MM.1S (cell line): ENCODE measurements around the gene SMYD2.

Experiments used
- EZH2 ChIP-seq: fragments of 300-600 bp; sonication (generic); optimal IDR thresholded peaks from 2 replicates; pipeline ENCODE3; 2017; ENCODE audit warnings: low read depth, mild to moderate bottlenecking, antibody characterized with exemption, low read length, mixed read lengths
- EZH2phosphoT487 ChIP-seq: fragments of 300-600 bp; sonication (generic); IDR thresholded peaks from 2 replicates; pipeline ENCODE4 v1.6.1; 2018; ENCODE audit warnings: antibody characterized with exemption, low read length
- TF ChIP-seq, protein P1 (sequence below): fragments of 300-600 bp; sonication (generic); IDR thresholded peaks from 2 replicates; pipeline ENCODE4 v1.5.1; 2016; ENCODE audit warnings: antibody characterized with exemption, low read length, mixed read lengths

GRCh38 chr1:214285610-214286440 is 4.9 kb downstream of the SMYD2 start:
- TF ChIP-seq EZH2 = no peak
- TF ChIP-seq, protein P1, sequence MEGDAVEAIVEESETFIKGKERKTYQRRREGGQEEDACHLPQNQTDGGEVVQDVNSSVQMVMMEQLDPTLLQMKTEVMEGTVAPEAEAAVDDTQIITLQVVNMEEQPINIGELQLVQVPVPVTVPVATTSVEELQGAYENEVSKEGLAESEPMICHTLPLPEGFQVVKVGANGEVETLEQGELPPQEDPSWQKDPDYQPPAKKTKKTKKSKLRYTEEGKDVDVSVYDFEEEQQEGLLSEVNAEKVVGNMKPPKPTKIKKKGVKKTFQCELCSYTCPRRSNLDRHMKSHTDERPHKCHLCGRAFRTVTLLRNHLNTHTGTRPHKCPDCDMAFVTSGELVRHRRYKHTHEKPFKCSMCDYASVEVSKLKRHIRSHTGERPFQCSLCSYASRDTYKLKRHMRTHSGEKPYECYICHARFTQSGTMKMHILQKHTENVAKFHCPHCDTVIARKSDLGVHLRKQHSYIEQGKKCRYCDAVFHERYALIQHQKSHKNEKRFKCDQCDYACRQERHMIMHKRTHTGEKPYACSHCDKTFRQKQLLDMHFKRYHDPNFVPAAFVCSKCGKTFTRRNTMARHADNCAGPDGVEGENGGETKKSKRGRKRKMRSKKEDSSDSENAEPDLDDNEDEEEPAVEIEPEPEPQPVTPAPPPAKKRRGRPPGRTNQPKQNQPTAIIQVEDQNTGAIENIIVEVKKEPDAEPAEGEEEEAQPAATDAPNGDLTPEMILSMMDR = no peak
- TF ChIP-seq EZH2phosphoT487 = no peak
